ENCODE measurements around the gene ZDHHC8. TPM values are rescaled to one million over a fixed set of nuclear protein-coding genes. Genes with fewer than 3 reads are reported as not detected.

Gene ZDHHC8
- total and polyA plus RNA-seq, 5 experiments from 2014 or later, result 1.4 to 99.2 (median 4.6) TPM

DNA sequence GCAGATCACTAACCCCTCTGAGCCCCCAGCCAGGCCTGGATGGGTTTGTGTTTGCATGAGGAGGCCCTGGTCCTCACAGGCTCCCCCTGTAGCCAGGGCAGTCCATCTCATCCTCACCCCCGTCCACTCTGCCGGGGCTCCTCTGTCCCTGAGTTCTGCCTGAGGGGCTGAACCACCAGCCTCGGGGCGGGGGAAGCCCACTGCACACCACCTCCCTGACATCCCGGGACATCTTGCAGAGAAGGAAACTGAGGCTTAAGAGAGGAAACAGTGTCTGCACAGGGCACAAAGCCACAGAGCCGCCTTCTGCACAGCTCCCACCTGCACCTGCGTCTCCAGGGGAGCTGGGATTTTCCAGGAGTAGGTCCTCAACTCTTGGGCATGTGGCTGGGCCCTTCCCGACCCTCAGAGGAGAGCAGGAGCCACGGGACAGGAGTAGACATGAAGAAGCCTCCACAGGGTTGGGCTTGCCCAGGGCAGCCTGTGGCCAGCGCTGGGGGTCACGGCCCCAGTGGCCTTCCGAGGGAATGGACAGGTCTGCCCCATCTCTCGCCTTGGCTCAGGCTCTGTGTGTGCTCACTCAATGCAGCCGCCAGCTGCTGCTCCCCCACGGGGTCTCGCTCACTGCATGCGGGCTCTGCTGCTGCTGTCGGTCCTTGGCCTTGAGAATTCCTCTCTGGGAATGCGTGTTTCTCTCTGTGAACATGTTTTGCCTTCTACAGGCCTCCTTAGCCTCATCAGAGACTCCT, 64.7 kb downstream of the ZDHHC8 start:
- Mint-ChIP-seq H3K9me3 (no peaks in the 10 kb centered on the region), H3K36me3 (no peaks in the 10 kb centered on the region)

More for the DNA sequence above, 64.7 kb downstream of the ZDHHC8 start:
- no peak for ATAC-seq
- POLR2A ChIA-PET, result interaction anchor here (0.5 kb wide), 1 partner anchor 266 kb away, joined by 3 read pairs; no protein-coding TSS in a partner anchor
- Mint-ChIP-seq H3K4me3 (no peak overlapping the region), H3K4me1 (peaks cover 0 to 5% (median 0%) of the 10 kb centered on the region in 4 donors), H3K27me3 (no peaks in the 10 kb centered on the region), H3K27ac (no peak overlapping the region)
- DNase-seq, result no peak

Small RNAs within 50 kb of the gene (microRNA-seq; reads per million reads assigned to microRNA genes)
- gene MIR6816 (ENCODE audit: borderline microRNAs expressed), result not detected

Other genes starting within 250 kb of the ZDHHC8 start
- gene COMT, start 190.0 kb upstream of the ZDHHC8 start, total RNA-seq, result 10 to 100 TPM; 40.7 to 43.0 TPM
- gene COMT, start 190.0 kb upstream of the ZDHHC8 start, polyA plus RNA-seq, result 10 to 100 TPM; 92.1 to 97.2 (median 92.6) TPM
- gene TXNRD2, start 190.0 kb upstream of the ZDHHC8 start, total RNA-seq, result 10 to 100 TPM; 33.4 to 33.8 TPM
- gene TXNRD2, start 190.0 kb upstream of the ZDHHC8 start, polyA plus RNA-seq, result 10 to 100 TPM in 2 of 3 donors, 1 to 10 TPM in 1; 6.5 to 14.9 (median 10.6) TPM
- 1 to 10 TPM; 4.6 to 5.1 TPM for gene ARVCF, start 115.0 kb upstream of the ZDHHC8 start, total RNA-seq
- 1 to 10 TPM in 2 of 3 donors, under 1 TPM in 1; 0.53 to 1.5 (median 1.1) TPM for gene ARVCF, start 115.0 kb upstream of the ZDHHC8 start, polyA plus RNA-seq
- 10 to 100 TPM; 37.5 to 38.0 TPM for gene TANGO2, start 110.7 kb upstream of the ZDHHC8 start, total RNA-seq
- gene TANGO2, start 110.7 kb upstream of the ZDHHC8 start, polyA plus RNA-seq, result 10 to 100 TPM; 22.6 to 36.2 (median 26.4) TPM
- gene DGCR8, start 51.6 kb upstream of the ZDHHC8 start, total RNA-seq, result 10 to 100 TPM; 51.3 to 53.3 TPM
- 1 to 10 TPM; 4.0 to 6.0 (median 4.4) TPM for gene DGCR8, start 51.6 kb upstream of the ZDHHC8 start, polyA plus RNA-seq
- gene RANBP1, start 15.7 kb upstream of the ZDHHC8 start, total RNA-seq, result 10 to 100 TPM; 64.0 to 67.0 TPM
- 100 to 1,000 TPM in 1 of 3 donors, 10 to 100 TPM in 2; 72.5 to 106 (median 92.7) TPM for gene RANBP1, start 15.7 kb upstream of the ZDHHC8 start, polyA plus RNA-seq
- gene TRMT2A, start 14.6 kb upstream of the ZDHHC8 start, total RNA-seq, result 100 to 1,000 TPM; 120 to 123 TPM
- 10 to 100 TPM; 24.8 to 36.8 (median 32.5) TPM for gene TRMT2A, start 14.6 kb upstream of the ZDHHC8 start, polyA plus RNA-seq
- not detected for gene CCDC188, start 19.3 kb downstream of the ZDHHC8 start, total RNA-seq
- not detected for gene CCDC188, start 19.3 kb downstream of the ZDHHC8 start, polyA plus RNA-seq
- gene RTN4R, start 136.5 kb downstream of the ZDHHC8 start, total RNA-seq, result 1 to 10 TPM; 5.0 to 5.1 TPM
- 1 to 10 TPM; 4.3 to 5.6 (median 4.7) TPM for gene RTN4R, start 136.5 kb downstream of the ZDHHC8 start, polyA plus RNA-seq
- gene DGCR6L, start 188.3 kb downstream of the ZDHHC8 start, total RNA-seq, result 10 to 100 TPM; 36.1 to 38.9 TPM
- 100 to 1,000 TPM; 104 to 144 (median 124) TPM for gene DGCR6L, start 188.3 kb downstream of the ZDHHC8 start, polyA plus RNA-seq